HG02610 (cell line): ENCODE data around the gene TMPRSS7.

Experiments
- ATAC-seq: cut with Tn5 transposase; IDR thresholded peaks from one replicate; pipeline ENCODE4 v1.9.1; 2021; ENCODE audit warnings: mild to moderate bottlenecking, moderate library complexity; ENCODE audit not compliant: unreplicated experiment

The TMPRSS7 gene

DNA sequence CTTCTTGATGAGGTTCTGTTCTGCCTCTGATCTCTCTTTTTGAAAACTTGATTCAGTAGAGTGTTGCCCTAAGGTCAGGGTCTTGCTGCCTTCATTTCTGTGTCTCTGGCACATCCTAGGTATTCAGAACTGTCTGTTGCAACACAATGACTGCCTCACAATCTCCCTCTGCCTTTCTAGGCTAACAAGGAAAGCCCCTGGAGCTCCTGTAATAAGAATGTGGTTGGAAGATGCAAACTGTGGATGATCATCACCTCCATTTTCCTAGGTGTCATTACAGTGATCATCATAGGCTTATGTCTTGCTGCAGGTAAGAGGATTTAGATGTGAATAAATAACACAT, 58.6 kb downstream of the TMPRSS7 start:
- no peak for ATAC-seq

DNA sequence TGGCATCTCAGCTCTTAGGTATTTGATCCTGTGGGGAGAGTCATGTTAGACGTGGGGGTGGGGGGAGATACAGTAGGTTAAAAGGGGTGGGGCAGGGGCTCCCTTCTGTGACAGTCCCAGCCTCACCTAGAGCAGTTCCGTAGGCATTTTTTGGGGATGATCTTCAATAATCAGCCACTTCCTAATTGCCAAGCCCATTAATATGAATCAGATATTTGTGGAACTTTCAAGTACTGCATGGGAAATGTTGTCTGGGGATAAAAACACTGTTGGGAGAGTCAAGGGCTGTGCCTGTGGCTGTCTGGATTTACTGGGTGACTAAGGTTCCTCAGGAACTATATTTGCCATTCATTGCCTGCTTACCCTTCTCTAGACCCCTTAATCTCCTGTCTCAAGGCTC, 61.2 kb downstream of the TMPRSS7 start:
- ATAC-seq, result no peak

DNA sequence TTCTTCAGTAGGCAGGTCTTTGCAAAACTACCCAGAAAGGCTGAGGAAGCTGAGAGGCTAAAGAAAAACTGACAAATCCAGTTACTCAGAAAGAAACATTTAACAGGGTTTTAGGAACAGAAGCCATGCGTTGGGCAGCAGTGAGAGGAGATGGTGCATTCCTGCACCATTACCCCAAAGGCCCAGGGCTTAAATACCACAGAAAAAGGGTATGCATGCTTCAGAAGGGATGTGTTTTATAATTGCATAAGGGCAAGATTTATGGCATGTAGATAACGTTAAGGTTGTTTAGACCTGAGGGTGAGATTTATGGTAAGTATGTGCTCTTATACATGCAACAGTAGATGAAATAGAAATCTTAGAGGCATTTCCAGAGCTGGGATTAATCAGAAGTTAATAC, 61.6 kb downstream of the TMPRSS7 start:
- ATAC-seq, result no peak

DNA sequence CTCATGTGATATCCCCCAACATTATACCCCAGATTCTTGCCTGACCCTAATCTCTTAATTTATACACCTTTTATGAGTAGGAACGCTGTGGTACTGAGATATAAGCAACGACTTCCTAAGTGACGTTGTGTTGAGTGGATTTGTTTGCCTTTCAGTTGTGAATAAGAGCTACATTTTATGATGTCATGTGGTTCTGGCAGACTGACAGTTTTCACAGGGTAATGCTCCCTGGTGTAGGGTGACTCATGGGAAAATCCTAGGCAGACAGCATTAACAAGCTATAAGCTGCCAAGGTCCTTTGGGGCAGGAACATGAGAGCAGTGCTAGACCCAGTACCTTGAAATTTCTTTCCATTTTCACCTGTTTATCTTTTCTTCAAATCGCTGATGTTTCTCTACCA, 62.8 kb downstream of the TMPRSS7 start:
- ATAC-seq, result peak; percentile 88

DNA sequence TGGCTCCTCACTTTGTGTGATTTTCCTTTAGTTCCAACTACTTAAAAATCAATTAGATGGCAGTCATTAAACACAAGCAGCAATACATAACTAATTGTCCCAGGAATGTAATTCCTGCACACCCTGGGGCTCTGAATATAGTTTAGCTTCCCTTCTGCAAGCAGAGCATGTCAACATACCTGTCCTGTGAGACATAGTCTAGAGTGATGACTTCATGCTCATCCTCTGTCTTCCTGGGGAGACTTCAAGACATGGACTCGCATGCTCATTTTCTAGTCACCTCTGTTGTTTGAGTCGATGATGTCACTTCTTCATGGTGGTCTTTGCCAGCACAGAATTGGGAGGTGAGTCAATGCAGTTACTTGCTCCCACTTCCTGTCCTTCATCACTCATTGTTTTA, 67.4 kb downstream of the TMPRSS7 start:
- ATAC-seq, result no peak

DNA sequence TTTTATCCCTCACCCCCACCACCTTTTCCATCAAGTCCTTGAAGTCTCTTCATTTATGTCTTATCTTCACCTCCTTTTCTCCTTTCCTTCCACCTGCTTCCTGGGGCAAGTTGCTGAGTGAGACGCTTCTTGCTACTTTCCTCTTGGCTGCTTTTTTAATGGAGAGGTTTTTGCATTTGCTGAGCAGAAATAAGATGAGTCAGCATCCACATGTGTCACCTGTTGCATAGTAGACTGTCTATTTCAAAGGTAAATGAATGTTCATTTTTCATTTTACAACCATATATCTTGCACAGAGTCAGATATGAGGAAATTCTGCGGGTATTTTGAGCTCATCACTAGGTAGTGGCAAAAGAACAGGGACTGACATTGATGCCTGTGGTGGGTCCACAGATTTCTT, 70.2 kb downstream of the TMPRSS7 start:
- ATAC-seq, result no peak

DNA sequence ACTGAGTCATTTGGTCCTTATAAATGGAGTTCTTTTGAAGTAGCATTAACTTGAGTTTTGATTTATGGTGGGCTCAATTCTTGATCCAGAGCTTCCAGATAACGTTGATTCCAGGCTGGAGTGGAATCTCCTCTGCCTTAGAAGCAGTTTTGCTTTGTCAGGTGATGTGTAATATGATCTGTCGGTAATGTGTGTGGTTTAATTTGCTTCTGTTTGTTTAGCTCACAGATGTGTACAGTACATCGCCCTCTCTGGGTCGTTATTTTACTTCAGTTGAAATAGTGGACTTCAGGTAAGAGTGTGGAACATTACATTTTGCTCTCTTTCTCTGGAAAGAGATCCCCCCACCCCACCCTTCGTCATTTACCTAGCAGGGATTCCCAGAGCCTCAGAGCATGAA, 74.8 kb downstream of the TMPRSS7 start:
- ATAC-seq, result no peak

DNA sequence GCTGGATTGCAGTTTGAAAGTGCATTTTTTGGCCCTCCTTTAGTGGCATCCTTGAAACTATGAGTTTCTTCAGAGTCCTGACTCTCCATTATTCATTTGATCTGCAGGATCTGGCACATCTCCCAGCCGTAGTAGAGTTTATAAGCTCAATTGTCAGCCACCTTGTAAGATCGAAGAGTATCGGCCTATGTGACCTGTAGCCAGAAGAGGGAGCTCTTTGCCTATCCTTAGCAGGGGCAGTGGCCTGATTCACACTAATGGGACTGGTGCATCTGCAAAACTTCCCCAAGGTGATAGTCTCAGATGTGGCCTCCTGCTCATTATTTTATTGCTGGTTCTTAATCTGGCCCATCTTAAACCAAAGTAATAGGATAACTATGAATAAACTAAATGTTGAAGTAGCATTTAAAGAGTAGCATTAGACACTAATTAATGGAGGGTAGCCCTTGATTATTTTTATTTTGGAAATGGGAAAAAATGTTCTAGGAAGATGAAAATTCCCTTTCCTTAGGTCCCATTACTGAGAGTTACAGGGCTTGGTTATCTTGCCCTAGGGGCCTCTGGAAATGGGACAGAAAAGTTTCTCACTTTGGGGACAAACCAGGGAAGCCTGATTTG, 77.4 kb downstream of the TMPRSS7 start:
- ATAC-seq, result peak; percentile 36

DNA sequence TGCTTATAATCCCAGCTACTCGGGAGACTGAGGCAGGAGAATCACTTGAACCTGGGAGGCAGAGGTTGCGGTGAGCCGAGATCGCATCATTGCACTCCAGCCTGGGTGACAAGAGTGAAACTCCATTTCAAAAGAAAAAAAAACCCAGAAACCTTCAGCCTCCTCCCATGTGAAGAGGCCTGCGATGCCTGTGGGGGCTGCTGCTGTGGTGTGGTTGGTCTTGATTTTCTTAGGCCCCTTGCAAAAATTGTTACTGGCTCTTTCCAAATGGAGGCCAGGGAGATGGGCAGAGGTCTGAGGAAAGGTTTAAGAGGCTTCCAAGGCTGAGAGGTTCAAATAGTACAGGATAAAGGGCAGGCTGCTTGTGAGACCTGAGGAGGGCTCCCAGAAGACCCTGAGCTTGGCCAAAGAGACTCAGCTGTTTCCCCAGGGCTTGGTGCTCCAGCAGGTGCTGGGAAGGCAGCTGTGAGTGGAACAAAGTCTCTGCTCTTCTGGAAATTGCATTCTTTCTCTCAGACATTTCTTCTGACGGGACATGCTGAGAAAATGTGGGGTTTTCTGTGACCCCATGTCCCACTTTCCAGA, 80.1 kb downstream of the TMPRSS7 start:
- ATAC-seq, result peak; percentile 19

DNA sequence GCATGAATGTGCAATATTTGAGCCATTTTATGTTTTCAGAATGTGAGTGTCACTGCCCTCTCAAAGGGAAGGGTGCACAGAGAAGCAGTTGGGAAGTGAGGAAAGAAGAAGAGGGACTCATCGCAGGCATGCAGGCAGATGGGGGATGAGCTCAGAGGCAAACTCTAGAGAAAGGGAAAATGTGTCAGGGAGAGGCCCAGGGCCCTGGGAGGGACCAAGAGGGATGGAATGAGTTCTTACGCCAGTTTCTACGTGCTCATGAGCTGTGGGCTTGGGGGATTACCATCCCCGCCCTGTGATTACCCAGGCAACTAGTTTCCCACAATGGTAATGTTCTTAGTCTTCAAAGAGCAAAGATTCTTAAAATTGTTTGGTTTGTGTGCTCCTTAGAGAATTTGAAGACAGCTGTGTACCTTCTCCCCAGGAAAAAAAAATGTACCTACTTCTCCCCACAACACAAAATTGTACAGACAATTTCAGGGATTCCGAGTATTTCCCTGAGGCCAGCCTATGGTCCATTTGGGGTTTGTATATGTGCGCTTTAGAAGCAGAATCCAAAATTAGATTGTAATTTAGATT, 80.7 kb downstream of the TMPRSS7 start:
- ATAC-seq, result peak; percentile 49

DNA sequence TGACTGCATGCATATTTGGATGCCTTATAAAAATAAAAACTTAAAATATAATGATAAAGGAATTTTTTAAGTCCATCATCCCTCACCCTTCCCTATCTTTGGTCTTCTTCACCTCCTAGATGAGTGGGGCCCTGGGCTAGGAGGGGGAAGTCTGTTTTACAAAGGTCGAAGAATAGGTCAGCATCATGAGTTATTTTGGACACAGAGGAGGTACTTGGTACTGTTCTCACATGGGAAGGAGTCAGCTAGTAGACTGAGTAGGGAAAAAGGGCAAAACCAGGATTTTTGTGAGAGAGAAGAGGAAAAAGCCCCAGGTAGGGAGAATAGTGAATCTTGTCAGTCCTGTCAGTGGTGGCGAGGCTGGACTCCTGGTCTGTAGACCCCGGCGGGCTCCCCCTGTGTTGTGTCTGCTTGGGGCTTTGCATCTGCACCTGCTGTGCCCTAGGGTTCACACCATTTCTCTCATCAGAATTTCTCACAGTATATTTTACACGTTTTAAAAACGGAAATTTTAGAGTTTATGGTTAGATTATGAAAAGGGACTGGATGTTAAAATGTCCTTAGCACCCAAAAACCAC, 81.4 kb downstream of the TMPRSS7 start:
- ATAC-seq, result peak; percentile 21

DNA sequence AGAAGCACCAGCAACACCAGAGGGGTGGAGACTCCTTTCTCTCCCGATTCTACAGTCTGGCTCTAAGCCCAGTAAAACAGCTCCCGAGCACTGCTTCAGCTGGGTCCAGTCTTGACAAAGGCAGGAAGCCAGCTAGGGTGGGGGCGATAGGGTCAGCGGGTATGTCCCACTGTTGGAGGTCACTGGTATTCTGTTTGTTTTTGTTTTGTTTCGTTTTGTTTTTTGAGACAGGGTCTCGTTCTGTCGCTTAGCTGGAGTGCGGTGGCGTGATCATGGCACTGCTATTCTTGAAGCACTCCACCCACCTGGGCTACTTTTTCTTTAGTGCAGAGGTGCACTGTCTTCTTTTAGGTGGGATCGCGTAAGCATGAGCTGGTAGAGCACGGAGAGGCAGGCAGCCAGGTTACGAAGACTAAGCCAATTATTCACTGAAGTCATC, 82.2 kb downstream of the TMPRSS7 start:
- no peak for ATAC-seq

DNA sequence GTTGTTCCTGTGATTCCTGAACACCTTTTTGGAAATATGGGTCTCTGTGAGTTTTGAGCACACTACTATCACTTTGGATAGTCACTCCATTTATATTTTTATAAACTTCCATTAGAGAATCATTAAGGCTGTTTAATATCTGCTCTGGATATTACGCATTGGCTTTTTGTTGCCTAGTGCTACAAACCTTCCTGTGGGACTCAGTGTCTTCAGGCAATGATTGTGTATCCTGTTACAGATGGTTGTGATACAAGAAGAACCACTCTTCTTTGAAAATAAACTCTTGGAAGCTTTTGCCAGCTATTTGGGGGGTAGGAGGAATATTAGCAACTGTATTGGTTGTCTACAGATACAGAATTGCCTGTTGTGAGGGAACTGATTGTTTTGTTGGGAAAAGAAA, 82.9 kb downstream of the TMPRSS7 start:
- ATAC-seq, result no peak

DNA sequence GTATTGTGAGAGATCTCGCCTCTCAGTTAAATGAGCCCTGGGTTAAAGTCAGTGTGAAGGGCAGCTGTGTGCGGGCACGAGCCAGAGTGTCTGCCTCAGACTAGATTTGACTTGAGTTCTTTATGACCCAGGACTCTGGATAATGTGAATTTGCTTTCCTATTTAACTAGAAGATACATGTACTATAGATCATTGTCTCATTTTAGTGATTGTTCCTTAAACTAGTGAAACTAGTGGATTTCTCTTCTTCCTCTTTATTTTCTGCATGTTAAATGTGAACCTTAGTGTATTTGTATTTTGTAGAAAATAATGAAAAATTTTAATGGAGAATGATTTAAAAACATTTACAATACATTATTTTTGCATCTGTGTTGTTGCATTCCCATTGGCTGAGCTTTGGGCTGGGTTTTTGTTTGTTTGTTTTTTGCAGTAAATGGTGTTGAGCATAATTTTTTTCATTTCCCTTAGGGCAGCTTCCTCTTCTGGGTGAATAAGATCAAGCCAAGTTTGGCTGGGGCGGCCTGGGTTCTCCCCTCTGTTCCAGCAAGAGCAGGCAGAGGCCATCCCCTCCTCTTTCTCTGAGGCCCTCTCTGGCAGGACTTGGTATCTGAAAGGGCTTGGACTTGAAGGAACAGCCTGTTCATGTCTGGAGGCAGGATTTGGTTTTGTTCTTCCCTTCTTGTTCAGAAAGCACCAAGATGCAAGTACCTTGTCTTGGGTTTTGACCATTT, 83.5 kb downstream of the TMPRSS7 start:
- peak; percentile 33 for ATAC-seq

DNA sequence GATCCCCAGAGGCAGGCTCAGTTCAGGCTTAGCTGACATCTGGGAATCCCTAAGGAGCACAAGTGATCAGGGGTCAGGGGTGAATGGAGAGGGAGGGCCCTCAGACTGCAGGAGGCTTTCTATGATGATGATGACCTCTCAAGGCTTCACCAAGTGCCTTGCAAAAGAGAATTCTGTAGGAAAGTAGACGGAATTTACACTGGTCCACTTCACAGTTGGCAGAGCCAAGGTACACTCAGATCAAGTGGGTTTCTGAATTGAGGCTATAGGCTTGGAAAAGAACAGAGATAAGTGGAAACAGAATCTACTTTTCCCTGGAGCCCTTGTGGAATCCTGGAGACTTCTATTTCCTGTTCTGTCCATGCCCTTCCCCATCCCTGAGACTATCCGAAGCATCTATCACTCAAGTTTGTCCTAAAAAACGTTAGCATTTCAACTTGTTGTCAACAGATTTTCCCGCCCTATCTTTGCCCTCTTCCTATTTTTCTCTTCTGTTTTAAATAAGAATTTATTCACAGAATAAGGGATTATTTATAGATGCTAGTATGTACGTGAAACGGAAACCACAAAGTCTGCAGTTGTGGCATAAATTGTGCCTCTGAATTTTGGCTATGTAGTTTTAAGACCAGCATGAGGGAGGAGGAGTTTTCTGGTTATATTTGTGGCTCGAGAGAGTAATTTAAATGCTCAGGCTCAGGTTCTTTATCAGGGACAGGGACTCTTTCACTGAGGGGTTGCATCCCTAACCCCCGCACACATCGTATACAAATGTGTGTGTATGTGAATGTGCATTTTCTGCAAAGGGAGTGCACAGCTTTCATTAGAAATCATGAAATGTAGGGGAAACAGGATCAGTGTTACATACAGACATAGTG, 85.7 kb downstream of the TMPRSS7 start:
- peak; percentile 15 for ATAC-seq

DNA sequence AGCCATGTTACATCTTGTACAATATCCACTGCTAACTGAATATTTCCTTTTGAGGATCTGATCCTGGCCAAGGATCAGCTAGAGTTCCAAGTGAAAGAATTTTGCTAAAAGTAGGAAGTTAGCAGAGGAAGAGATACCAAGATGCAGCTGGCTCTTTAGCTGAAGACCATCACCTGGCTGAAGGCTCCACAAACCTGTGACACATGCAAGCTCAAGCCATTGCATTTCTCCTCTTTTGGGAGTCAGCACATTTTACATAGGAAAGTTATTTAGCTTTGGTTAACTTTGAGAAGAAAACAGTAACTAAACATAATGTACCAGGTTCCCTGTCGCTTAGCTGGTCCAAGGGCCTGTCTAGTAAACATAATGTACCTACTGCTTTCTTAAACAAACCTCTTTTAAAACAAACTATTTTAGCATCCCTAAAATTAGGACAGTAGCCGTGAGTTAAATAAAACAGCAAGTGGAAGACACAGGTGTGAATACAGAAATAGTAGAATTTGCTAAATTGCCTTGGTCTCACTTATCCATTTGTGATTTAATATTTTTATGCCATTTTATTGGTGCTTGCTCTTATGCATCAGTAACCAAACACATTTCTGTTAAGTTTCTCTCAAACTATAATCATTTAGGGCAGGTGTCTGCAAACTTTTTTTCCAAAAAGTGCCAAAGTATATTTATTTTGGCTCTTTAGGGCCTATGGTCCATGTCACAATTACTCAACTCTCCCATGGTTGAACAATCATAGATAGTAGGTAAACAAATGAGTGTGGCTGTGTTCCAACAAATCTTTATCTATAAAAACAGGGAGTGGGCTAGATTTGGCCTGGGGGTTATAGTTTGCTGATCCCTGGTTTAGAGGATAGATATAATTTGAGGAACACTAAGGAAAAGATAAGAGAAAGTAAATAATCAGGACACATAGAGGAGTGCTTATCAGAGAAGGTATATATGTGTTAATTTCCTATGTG, 87.3 kb downstream of the TMPRSS7 start:
- ATAC-seq, result no peak

DNA sequence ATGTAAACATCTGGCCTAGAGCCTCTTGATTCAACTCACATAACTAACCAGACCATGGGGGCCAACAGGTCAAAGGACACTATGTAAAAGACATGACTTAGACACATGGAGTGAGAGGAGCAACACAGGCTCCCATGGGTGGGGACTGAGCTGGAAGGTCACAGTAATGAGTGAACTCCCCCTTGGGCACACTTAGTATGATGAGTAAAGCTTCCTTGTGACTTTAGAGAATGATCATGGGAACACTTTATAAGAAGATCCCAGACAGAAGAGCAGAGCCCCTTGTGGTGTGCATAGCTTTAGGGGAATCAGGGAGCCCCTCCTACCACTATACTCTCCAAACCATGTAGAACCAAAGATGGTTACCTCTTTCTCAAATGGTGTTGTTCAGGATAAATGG, 88.3 kb downstream of the TMPRSS7 start:
- no peak for ATAC-seq

DNA sequence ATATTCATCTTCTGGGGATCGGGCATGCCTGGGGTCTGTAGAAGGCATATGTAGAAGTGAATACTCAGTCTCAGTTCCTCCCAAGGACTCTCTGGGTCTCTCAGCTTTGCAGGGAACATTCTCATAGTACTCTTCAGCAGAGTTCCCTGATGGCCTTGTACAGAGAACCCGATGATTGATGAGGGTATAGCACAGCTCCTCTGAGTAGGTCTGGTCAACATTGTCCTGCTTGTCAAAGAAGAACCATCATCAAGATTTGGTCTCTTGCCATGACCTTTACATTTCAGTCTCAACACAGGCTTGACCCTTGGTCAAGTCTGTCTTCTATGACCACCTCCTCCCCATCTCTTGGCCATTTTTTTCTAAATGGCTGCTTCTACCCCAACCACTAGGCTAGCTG, 89.0 kb downstream of the TMPRSS7 start:
- no peak for ATAC-seq

DNA sequence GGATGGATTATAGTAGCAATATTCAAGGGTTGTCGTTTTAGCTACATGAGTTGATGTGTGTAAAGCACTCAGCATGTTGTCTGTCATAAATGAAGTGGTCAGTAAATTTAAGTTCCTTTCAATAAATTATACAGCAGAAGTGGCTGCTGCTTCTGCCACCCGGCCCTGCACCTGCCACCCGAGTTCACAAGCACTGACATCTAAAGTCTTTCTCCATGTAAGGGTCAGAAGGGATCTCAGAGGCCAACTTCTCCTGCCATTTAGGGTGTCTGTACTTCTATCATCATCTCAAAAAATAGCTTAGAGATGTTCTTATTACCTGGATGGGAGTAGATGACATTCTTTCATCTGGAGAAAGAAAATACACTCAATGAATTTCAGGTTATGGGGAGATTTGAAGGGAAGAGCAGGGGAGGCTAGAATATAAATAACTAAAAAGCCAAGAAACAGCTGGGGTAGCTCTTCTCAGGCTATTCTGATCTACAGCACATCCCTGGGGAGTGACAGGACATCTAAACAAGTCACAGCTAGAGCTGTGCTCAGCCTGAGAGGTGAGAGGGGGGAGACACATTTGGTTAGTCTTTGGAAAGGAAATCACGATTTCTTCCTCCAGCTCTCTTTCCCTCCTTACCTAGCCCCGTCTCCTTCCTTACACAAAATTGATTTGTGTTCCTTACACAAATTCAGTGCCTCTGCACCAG, 90.5 kb downstream of the TMPRSS7 start:
- ATAC-seq, result no peak
